H1 (cell line): ENCODE results near the gene RAB33A. TPM values are rescaled to one million over a fixed set of nuclear protein-coding genes. Genes with fewer than 3 reads are reported as not detected.

Experiments used
- CHD7 ChIP-seq: fragments of 300-600 bp; sonication (generic); IDR thresholded peaks from 2 replicates; pipeline ENCODE4 v1.7.1; 2012; ENCODE audit warnings: low read length, moderate library complexity, mild to moderate bottlenecking, inconsistent platforms; ENCODE audit not compliant: insufficient replicate concordance
- HDAC2 ChIP-seq, 2 experiments: fragments of 300-600 bp in 1 of 2; sonication (generic) in 1 of 2; IDR thresholded peaks; 2 replicates each; pipeline ENCODE4 v1.6.1; 2011 to 2012; ENCODE audit warnings: low read depth in 2 of 2, low read length in 2 of 2, mild to moderate bottlenecking in 2 of 2, moderate library complexity in 2 of 2, borderline replicate concordance in 1 of 2, inconsistent platforms in 1 of 2
- TEAD4 ChIP-seq: IDR thresholded peaks from 2 replicates; pipeline ENCODE4 v1.6.1; 2012; ENCODE audit warnings: low read depth, low read length, inconsistent platforms, mixed read lengths
- polyA plus RNA-seq, 7 experiments: library from polyadenylated mRNA; depleted of rRNA in 3 of 7; stranded (reverse) in 5 of 7; unstranded in 2 of 7; fragments of >200 nt in 5 of 7; fragments of 200-250 nt in 2 of 7; gene quantifications; 1 replicate in 5 of 7; 2 replicates in 1 of 7; 4 replicates in 1 of 7; pipeline versions ENCODE4 v1.2.1 to v1.2.3, GENCODE V29; 2011 to 2013; ENCODE audit warnings: missing spikeins in 2 of 7, mixed read lengths in 2 of 7
- total RNA-seq: library from RNA; stranded (reverse); fragmentation: NEBNext Ultra II Directional; extraction: Animal tissue kit (Norgen Biotek cat#: 25700); gene quantifications from 2 replicates; pipeline ENCODE4 v1.2.1, GENCODE V29; 2021

The RAB33A gene
- total and polyA plus RNA-seq, 2 of the 8 experiments (the other 6 are each of a cell fraction or from before 2014, with no cell fraction given): 2.8 to 4.6 TPM

DNA sequence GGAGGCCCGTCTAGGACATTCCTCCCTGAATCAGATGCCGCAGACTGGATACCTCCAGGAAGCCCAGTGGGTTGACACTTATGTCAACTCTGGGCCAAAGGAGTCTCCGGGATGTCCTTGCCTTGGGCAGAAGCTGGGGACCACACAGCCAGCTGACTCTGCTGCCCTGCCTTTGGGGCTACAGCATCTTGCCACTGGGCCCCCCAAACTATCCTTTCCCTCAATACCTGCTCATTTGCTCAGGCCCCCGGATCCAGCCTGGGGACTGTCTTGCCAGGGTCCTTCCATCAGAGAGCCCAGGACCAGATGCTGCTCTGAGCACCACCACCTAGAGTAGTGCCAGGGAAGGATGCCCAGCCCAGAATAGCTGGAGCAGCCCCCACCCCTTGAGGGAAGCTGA lies 19.0 kb downstream of the RAB33A start (continued):
- TF ChIP-seq CHD7 (no peak), TEAD4 (no peak), HDAC2 (IDR thresholded peaks at IDR 0.05; ENCODE audit: borderline replicate concordance in 1 of 2, low read depth in 2 of 2, low read length in 2 of 2) (no peak)
